GM23338 (cell line): ENCODE data around the gene CDH23. TPM values are rescaled to one million over a fixed set of nuclear protein-coding genes. Genes with fewer than 3 reads are reported as not detected.

Source experiments
- ATAC-seq: fragments of 200-7000 bp; cut with Tn5 transposase; 3 replicates; pipeline ENCODE4 v1.9.1; 2020
- DNase-seq: peaks from one replicate; pipeline ENCODE4 v3.0.0-alpha.2; 2015; ENCODE audit warnings: low spot score
- H2AFZ ChIP-seq: fragments of 200-600 bp; sonication (generic); 2 replicates; pipeline ENCODE4 v1.8.0; 2016; ENCODE audit warnings: antibody characterized with exemption, mild to moderate bottlenecking, moderate library complexity
- H3F3A ChIP-seq: fragments of 200-600 bp; sonication (generic); replicated peaks from 2 replicates; pipeline ENCODE4 v1.8.0; 2017; ENCODE audit warnings: antibody characterized with exemption, mixed run types, low read depth
- H3K27ac ChIP-seq: fragments of 200-600 bp; sonication (generic); 2 replicates; pipeline ENCODE4 v1.6.1; 2016; ENCODE audit warnings: low read depth
- H3K27me3 ChIP-seq: fragments of 200-600 bp; sonication (generic); 2 replicates; pipeline ENCODE4 v1.8.0; 2016; ENCODE audit warnings: mild to moderate bottlenecking, mixed run types, moderate library complexity; ENCODE audit not compliant: insufficient read depth
- H3K36me3 ChIP-seq: fragments of 200-600 bp; sonication (generic); 2 replicates; pipeline ENCODE4 v1.8.0; 2016; ENCODE audit warnings: mild to moderate bottlenecking; ENCODE audit not compliant: insufficient read depth
- H3K4me1 ChIP-seq: fragments of 200-600 bp; sonication (generic); 2 replicates; pipeline ENCODE4 v1.8.0; 2016; ENCODE audit warnings: mild to moderate bottlenecking, moderate library complexity; ENCODE audit not compliant: insufficient read depth
- H3K4me2 ChIP-seq: fragments of 200-600 bp; sonication (generic); 2 replicates; pipeline ENCODE4 v1.7.1; 2017; ENCODE audit warnings: mixed run types
- H3K4me3 ChIP-seq: fragments of 200-600 bp; sonication (generic); 2 replicates; pipeline ENCODE4 v1.6.1; 2016; ENCODE audit warnings: mixed run types
- H3K79me2 ChIP-seq: fragments of 200-600 bp; sonication (generic); replicated peaks from 2 replicates; pipeline ENCODE4 v1.8.0; 2017; ENCODE audit warnings: mild to moderate bottlenecking; ENCODE audit not compliant: insufficient read depth
- H3K9me2 ChIP-seq: fragments of 200-600 bp; sonication (generic); 2 replicates; pipeline ENCODE4 v1.8.0; 2017; ENCODE audit not compliant: insufficient read depth
- H4K20me1 ChIP-seq: fragments of 200-600 bp; sonication (generic); replicated peaks from 2 replicates; pipeline ENCODE4 v1.8.0; 2017; ENCODE audit warnings: mild to moderate bottlenecking; ENCODE audit not compliant: insufficient read depth
- H3K27ac Mint-ChIP-seq: 2 replicates; pipeline ENCODE4 v1.8.0; 2020; ENCODE audit warnings: inconsistent platforms, mild to moderate bottlenecking, moderate library complexity, mixed read lengths
- H3K27me3 Mint-ChIP-seq: 3 replicates; pipeline ENCODE4 v1.8.0; 2022; ENCODE audit warnings: low read depth, mild to moderate bottlenecking, moderate library complexity, mixed read lengths, inconsistent platforms; ENCODE audit not compliant: insufficient read depth, poor library complexity
- H3K36me3 Mint-ChIP-seq: 3 replicates; pipeline ENCODE4 v1.8.0; 2021; ENCODE audit warnings: low read depth, mild to moderate bottlenecking, inconsistent platforms, moderate library complexity, mixed read lengths
- H3K4me1 Mint-ChIP-seq: 3 replicates; pipeline ENCODE4 v1.8.0; 2020; ENCODE audit warnings: mild to moderate bottlenecking, inconsistent platforms, mixed read lengths
- H3K4me3 Mint-ChIP-seq: 3 replicates; pipeline ENCODE4 v1.8.0; 2021; ENCODE audit warnings: moderate library complexity, mild to moderate bottlenecking, inconsistent platforms, mixed read lengths
- H3K9me3 Mint-ChIP-seq: 3 replicates; pipeline ENCODE4 v1.8.0; 2020; ENCODE audit warnings: moderate library complexity, mild to moderate bottlenecking, inconsistent platforms, mixed read lengths
- CREB1 ChIP-seq: fragments of 250-450 bp; sonication (Bioruptor Pico); IDR thresholded peaks from 2 replicates; pipeline ENCODE4 v1.5.0; 2020; ENCODE audit warnings: low read depth, mild to moderate bottlenecking, moderate library complexity
- ETS1 ChIP-seq: IDR thresholded peaks from 2 replicates; pipeline ENCODE4 v1.6.1; 2016; ENCODE audit warnings: antibody characterized with exemption
- EZH2 ChIP-seq: fragments of 200-600 bp; sonication (generic); IDR thresholded peaks from one replicate; pipeline ENCODE4 v1.8.0; 2017; ENCODE audit warnings: antibody characterized with exemption, mild to moderate bottlenecking, low read depth; ENCODE audit not compliant: unreplicated experiment
- JUNB ChIP-seq: IDR thresholded peaks from one replicate; pipeline ENCODE4 v1.6.1; 2016; ENCODE audit warnings: antibody characterized with exemption; ENCODE audit not compliant: unreplicated experiment
- NANOG ChIP-seq: IDR thresholded peaks from 2 replicates; pipeline ENCODE4 v1.6.1; 2016; ENCODE audit warnings: antibody characterized with exemption, borderline replicate concordance
- POLR2AphosphoS5 ChIP-seq: IDR thresholded peaks from 2 replicates; pipeline ENCODE4 v1.6.1; 2016; ENCODE audit warnings: antibody characterized with exemption, low read depth
- STAT1 ChIP-seq: IDR thresholded peaks from one replicate; pipeline ENCODE4 v1.6.1; 2016; ENCODE audit warnings: antibody characterized with exemption; ENCODE audit not compliant: unreplicated experiment
- ZNF114 ChIP-seq: fragments of 250-450 bp; sonication (Bioruptor Pico); IDR thresholded peaks from 2 replicates; pipeline ENCODE4 v1.5.0; 2020; ENCODE audit warnings: mild to moderate bottlenecking, moderate library complexity
- polyA plus RNA-seq: library from polyadenylated mRNA; unstranded; fragments of >200 nt; fragmentation: Nextera tagmentation; extraction: Ambion mirVana; gene quantifications from 2 replicates; pipeline ENCODE4 v1.2.1, GENCODE V29; 2016
- total RNA-seq: library from RNA; depleted of rRNA; stranded (reverse); fragments of >200 nt; shearing (Covaris generic); gene quantifications from 2 replicates; pipeline ENCODE4 v1.2.3, GENCODE V29; 2014
- TF ChIP-seq, protein P1 (sequence below): IDR thresholded peaks from one replicate; pipeline ENCODE4 v1.6.1; 2018; ENCODE audit warnings: antibody characterized with exemption; ENCODE audit not compliant: unreplicated experiment
- TF ChIP-seq, protein P2 (sequence below), 2 experiments: fragments of 200-600 bp in 1 of 2; sonication (generic) in 1 of 2; conservative IDR thresholded peaks; 2 replicates each; pipeline versions ENCODE4 v1.5.1 to v1.6.1; 2016 to 2017; ENCODE audit warnings: antibody characterized with exemption in 2 of 2, low read depth in 2 of 2, mild to moderate bottlenecking in 2 of 2, moderate library complexity in 1 of 2

The CDH23 gene
- total and polyA plus RNA-seq, 2 experiments from 2014 or later: 0.95 to 4.3 TPM

DNA sequence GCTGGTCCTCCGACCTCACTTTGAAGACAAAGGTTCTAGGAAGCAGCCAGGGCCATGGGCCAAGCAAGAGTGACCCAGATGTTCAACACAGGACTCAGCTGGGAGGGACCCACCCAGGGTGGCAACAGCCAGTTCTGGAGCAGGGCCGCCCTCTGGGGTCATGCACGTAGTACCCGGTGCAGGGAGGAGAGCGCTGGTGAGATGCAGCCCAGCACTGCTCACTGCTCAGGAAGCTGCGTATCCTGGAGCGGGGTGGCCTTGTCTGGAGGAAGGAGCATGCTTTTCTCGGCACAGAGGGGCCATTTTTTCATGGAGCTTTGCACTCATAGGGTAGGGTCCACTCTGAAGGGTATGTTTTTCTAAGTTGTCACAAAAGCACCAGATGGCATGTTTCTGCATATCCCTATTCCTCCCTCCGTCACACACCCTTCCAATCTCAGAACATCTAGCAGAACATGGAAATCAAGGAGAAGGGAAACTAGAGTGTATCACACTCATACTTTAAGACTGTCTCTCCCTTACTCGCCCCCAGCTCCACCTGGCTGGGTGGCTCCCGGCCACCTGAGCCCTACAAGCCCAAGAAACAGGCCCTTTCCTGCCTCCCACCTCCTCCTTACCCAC is 132.6 kb downstream of the CDH23 start (continued):
- TF ChIP-seq, protein P1, sequence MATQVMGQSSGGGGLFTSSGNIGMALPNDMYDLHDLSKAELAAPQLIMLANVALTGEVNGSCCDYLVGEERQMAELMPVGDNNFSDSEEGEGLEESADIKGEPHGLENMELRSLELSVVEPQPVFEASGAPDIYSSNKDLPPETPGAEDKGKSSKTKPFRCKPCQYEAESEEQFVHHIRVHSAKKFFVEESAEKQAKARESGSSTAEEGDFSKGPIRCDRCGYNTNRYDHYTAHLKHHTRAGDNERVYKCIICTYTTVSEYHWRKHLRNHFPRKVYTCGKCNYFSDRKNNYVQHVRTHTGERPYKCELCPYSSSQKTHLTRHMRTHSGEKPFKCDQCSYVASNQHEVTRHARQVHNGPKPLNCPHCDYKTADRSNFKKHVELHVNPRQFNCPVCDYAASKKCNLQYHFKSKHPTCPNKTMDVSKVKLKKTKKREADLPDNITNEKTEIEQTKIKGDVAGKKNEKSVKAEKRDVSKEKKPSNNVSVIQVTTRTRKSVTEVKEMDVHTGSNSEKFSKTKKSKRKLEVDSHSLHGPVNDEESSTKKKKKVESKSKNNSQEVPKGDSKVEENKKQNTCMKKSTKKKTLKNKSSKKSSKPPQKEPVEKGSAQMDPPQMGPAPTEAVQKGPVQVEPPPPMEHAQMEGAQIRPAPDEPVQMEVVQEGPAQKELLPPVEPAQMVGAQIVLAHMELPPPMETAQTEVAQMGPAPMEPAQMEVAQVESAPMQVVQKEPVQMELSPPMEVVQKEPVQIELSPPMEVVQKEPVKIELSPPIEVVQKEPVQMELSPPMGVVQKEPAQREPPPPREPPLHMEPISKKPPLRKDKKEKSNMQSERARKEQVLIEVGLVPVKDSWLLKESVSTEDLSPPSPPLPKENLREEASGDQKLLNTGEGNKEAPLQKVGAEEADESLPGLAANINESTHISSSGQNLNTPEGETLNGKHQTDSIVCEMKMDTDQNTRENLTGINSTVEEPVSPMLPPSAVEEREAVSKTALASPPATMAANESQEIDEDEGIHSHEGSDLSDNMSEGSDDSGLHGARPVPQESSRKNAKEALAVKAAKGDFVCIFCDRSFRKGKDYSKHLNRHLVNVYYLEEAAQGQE: no peak
- TF ChIP-seq CREB1 (CRISPR knock-in tag) (no peak), ZNF114 (no peak), POLR2AphosphoS5 (no peak), JUNB (no peak), STAT1 (no peak), NANOG (no peak), ETS1 (no peak)
- TF ChIP-seq, protein P2, sequence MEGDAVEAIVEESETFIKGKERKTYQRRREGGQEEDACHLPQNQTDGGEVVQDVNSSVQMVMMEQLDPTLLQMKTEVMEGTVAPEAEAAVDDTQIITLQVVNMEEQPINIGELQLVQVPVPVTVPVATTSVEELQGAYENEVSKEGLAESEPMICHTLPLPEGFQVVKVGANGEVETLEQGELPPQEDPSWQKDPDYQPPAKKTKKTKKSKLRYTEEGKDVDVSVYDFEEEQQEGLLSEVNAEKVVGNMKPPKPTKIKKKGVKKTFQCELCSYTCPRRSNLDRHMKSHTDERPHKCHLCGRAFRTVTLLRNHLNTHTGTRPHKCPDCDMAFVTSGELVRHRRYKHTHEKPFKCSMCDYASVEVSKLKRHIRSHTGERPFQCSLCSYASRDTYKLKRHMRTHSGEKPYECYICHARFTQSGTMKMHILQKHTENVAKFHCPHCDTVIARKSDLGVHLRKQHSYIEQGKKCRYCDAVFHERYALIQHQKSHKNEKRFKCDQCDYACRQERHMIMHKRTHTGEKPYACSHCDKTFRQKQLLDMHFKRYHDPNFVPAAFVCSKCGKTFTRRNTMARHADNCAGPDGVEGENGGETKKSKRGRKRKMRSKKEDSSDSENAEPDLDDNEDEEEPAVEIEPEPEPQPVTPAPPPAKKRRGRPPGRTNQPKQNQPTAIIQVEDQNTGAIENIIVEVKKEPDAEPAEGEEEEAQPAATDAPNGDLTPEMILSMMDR (conservative IDR thresholded peaks at IDR 0.05; ENCODE audit: low read depth in 2 of 2): no peak

DNA sequence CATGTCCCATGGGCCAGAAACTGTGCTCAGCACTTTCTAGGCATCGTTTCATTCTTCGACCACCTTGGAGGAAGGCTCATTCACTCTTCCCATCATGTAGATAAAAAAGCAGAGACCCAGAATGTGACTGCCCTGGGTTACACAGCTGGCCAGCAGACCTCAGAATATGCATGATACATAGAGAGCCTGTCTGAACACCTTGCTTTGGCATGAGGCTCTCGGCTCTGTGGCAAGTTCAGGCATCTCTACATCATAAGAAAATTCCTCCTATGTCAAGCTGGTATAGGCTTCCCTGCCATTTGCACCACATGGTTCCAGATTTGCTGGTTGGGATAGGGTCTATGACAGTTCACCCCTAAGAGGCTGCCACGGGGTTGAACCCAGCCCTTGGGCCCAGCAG is 134.1 kb downstream of the CDH23 start:
- no peaks in the 10 kb centered on the region for H4K20me1 ChIP-seq
- no peak overlapping the region for H3K4me3 ChIP-seq
- H3K27ac ChIP-seq: no peak overlapping the region
- H3K4me1 ChIP-seq: peaks cover 12% of the 10 kb centered on the region; the same call in 1 of the 2 replicates
- H3K36me3 ChIP-seq: no peaks in the 10 kb centered on the region
- no peak overlapping the region for H3K4me2 ChIP-seq
- H3F3A ChIP-seq: no peaks in the 10 kb centered on the region
- H2AFZ ChIP-seq: no peak overlapping the region
- no peaks in the 10 kb centered on the region for H3K36me3 Mint-ChIP-seq
- no peak overlapping the region for H3K4me3 Mint-ChIP-seq
- no peaks in the 10 kb centered on the region for H3K27me3 ChIP-seq
- H3K79me2 ChIP-seq: no peaks in the 10 kb centered on the region
- H3K9me2 ChIP-seq: no peaks in the 10 kb centered on the region
- H3K27me3 Mint-ChIP-seq: peaks cover 6% of the 10 kb centered on the region
- DNase-seq (no peak), ATAC-seq (no peak)
- H3K9me3 Mint-ChIP-seq: no peaks in the 10 kb centered on the region
- peaks cover 40% of the 10 kb centered on the region for H3K4me1 Mint-ChIP-seq
- no peak overlapping the region for H3K27ac Mint-ChIP-seq
- TF ChIP-seq, protein P1: no peak
- TF ChIP-seq STAT1: no peak
- TF ChIP-seq EZH2: no peak
- no peak for TF ChIP-seq CREB1 (CRISPR knock-in tag)
- no peak for TF ChIP-seq ETS1
